MM.1S (cell line): ENCODE results near the gene LAG3.

Experiments used
- EZH2 ChIP-seq: fragments of 300-600 bp; sonication (generic); optimal IDR thresholded peaks from 2 replicates; pipeline ENCODE3; 2017; ENCODE audit warnings: low read depth, mild to moderate bottlenecking, antibody characterized with exemption, low read length, mixed read lengths
- EZH2phosphoT487 ChIP-seq: fragments of 300-600 bp; sonication (generic); IDR thresholded peaks from 2 replicates; pipeline ENCODE4 v1.6.1; 2018; ENCODE audit warnings: antibody characterized with exemption, low read length
- TF ChIP-seq, protein P1 (sequence below): fragments of 300-600 bp; sonication (generic); IDR thresholded peaks from 2 replicates; pipeline ENCODE4 v1.5.1; 2016; ENCODE audit warnings: antibody characterized with exemption, low read length, mixed read lengths

DNA sequence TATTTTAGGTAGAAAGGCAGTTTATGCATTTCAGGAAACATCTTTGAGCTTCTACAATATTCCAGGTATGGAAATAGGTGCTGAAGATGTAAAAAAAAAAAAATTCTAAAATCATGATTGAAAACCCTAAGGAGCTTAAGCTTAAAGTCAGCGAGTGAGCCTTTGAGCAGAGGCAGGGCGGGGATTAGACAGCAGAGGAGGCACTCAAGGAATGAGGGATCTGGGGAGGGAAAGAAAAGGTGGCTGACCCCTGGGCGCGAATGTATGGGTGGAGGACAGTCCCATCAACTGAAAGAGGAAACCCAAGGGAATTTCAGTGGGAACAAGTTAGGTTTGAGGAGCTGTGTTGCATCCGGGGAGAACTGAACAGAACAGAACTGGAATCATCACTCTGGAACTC is 12.6 kb upstream of the LAG3 start:
- TF ChIP-seq, protein P1, sequence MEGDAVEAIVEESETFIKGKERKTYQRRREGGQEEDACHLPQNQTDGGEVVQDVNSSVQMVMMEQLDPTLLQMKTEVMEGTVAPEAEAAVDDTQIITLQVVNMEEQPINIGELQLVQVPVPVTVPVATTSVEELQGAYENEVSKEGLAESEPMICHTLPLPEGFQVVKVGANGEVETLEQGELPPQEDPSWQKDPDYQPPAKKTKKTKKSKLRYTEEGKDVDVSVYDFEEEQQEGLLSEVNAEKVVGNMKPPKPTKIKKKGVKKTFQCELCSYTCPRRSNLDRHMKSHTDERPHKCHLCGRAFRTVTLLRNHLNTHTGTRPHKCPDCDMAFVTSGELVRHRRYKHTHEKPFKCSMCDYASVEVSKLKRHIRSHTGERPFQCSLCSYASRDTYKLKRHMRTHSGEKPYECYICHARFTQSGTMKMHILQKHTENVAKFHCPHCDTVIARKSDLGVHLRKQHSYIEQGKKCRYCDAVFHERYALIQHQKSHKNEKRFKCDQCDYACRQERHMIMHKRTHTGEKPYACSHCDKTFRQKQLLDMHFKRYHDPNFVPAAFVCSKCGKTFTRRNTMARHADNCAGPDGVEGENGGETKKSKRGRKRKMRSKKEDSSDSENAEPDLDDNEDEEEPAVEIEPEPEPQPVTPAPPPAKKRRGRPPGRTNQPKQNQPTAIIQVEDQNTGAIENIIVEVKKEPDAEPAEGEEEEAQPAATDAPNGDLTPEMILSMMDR = no peak
- TF ChIP-seq EZH2 (no peak), EZH2phosphoT487 (no peak)
